ENCODE measurements around the gene PCSK6.
A peak's percentile ranks its signal among the peaks of the same experiment; 100 is the strongest.

PCSK6 gene

GRCh38 chr15:101351736-101352135 is 137.8 kb downstream of the PCSK6 start:
- DNase-seq = no peak

GRCh38 chr15:101349047-101349951 is 140.2 kb downstream of the PCSK6 start:
- DNase-seq = no peak

- DNase-seq = no peak
These were observed 140.9 kb downstream of the PCSK6 start for GRCh38 chr15:101348643-101349042.

- DNase-seq = no peak
These were observed 141.5 kb downstream of the PCSK6 start for GRCh38 chr15:101348015-101348414.

- DNase-seq = no peak
These were observed 142.1 kb downstream of the PCSK6 start for GRCh38 chr15:101347454-101347853.

- DNase-seq = no peak
These were observed 142.6 kb downstream of the PCSK6 start for GRCh38 chr15:101346928-101347327.

GRCh38 chr15:101342056-101342455 is 147.5 kb downstream of the PCSK6 start:
- no peak for DNase-seq

GRCh38 chr15:101338502-101339057 is 150.9 kb downstream of the PCSK6 start:
- no peak for DNase-seq

GRCh38 chr15:101337976-101338375 is 151.5 kb downstream of the PCSK6 start:
- DNase-seq = no peak

- peak; percentile 49 for DNase-seq
These were observed 155.4 kb downstream of the PCSK6 start for GRCh38 chr15:101333907-101334789.

- DNase-seq = no peak
These were observed 157.4 kb downstream of the PCSK6 start for GRCh38 chr15:101332061-101332467.

GRCh38 chr15:101329867-101330380 is 159.6 kb downstream of the PCSK6 start:
- no peak for DNase-seq

GRCh38 chr15:101329309-101329863 is 160.1 kb downstream of the PCSK6 start:
- no peak for DNase-seq

GRCh38 chr15:101328001-101328400 is 161.5 kb downstream of the PCSK6 start:
- no peak for DNase-seq

- DNase-seq = no peak
These were observed 162.3 kb downstream of the PCSK6 start for GRCh38 chr15:101327147-101327740.

- DNase-seq = no peak
These were observed 162.9 kb downstream of the PCSK6 start for GRCh38 chr15:101326462-101327146.

GRCh38 chr15:101326026-101326315 is 163.5 kb downstream of the PCSK6 start:
- DNase-seq = no peak

GRCh38 chr15:101325263-101326025 is 164.1 kb downstream of the PCSK6 start:
- DNase-seq = no peak

GRCh38 chr15:101324524-101325177 is 164.9 kb downstream of the PCSK6 start:
- DNase-seq = no peak

- no peak for DNase-seq
These were observed 165.5 kb downstream of the PCSK6 start for GRCh38 chr15:101323793-101324523.
